ENCODE measurements around the gene TAF10.

DNA sequence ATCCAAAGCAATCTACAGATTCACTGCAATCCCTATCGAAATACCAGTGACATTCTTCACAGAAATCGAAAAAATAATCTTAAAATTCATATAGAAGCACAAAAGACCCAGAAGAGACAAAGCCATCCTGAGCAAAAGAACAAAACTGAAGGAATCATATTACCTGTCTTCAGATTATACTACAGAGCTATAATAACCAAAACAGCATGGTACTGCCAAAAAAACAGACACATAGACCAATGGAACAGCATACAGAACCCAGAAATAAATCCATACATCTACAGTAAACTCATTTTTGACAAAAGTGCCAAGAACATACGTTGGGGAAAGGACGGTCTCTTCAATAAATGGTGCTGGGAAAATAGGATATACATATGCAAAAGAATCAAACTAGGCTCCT lies 27.5 kb downstream of the TAF10 start:
- TF ChIP-seq, protein P1, sequence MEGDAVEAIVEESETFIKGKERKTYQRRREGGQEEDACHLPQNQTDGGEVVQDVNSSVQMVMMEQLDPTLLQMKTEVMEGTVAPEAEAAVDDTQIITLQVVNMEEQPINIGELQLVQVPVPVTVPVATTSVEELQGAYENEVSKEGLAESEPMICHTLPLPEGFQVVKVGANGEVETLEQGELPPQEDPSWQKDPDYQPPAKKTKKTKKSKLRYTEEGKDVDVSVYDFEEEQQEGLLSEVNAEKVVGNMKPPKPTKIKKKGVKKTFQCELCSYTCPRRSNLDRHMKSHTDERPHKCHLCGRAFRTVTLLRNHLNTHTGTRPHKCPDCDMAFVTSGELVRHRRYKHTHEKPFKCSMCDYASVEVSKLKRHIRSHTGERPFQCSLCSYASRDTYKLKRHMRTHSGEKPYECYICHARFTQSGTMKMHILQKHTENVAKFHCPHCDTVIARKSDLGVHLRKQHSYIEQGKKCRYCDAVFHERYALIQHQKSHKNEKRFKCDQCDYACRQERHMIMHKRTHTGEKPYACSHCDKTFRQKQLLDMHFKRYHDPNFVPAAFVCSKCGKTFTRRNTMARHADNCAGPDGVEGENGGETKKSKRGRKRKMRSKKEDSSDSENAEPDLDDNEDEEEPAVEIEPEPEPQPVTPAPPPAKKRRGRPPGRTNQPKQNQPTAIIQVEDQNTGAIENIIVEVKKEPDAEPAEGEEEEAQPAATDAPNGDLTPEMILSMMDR (IDR thresholded peaks at IDR 0.05): no peak
- no peak for TF ChIP-seq POLR2A (IDR thresholded peaks at IDR 0.05)
